Thyroid gland (tissue), 4 donors: ENCODE measurements around the gene CPOX. TPM values are rescaled to one million over a fixed set of nuclear protein-coding genes. Genes with fewer than 3 reads are reported as not detected.

Experiments
- DNase-seq, 2 donors: peaks; one replicate each; pipeline ENCODE4 v3.0.0-alpha.2; 2019
- H3K27ac ChIP-seq, 3 donors: fragments of 200-600 bp; sonication (generic); 1 replicate in 2 of 3; 2 replicates in 1 of 3; pipeline ENCODE4 v1.5.1; 2016 to 2019; ENCODE audit warnings: mild to moderate bottlenecking in 1 of 3, moderate library complexity in 1 of 3
- H3K27me3 ChIP-seq: fragments of 200-600 bp; sonication (generic); one replicate; pipeline ENCODE4 v1.5.1; 2019
- H3K36me3 ChIP-seq, 2 donors: fragments of 200-600 bp; sonication (generic); one replicate each; pipeline ENCODE4 v1.5.1; 2016 to 2019
- H3K4me1 ChIP-seq, 2 donors: fragments of 200-600 bp; sonication (generic); one replicate each; pipeline ENCODE4 v1.5.1; 2017 to 2019
- H3K4me3 ChIP-seq, 3 donors: fragments of 200-600 bp; sonication (generic); replicated peaks in 1 of 3; 1 replicate in 2 of 3; 2 replicates in 1 of 3; pipeline ENCODE4 v1.5.1; 2016; ENCODE audit warnings: mild to moderate bottlenecking in 1 of 3
- H3K9me3 ChIP-seq: fragments of 200-600 bp; sonication (generic); one replicate; pipeline ENCODE4 v1.5.1; 2017
- POLR2A ChIP-seq, 2 donors: fragments of 450-650 bp; IDR thresholded peaks; one replicate each; pipeline ENCODE4 v1.6.1; 2017; ENCODE audit warnings: antibody characterized with exemption in 2 of 2, mild to moderate bottlenecking in 2 of 2, moderate library complexity in 1 of 2
- WGBS, 2 donors: methylation state at CpG; one replicate each; pipeline ENCODE4 v1.1.5; 2017; 5-methylcytosine and 5-hydroxymethylcytosine counted together
- intact Hi-C: fragments of 100-400 bp; cut with DNase I; formaldehyde crosslinking; loops from one replicate; pipeline ENCODE4 v1.15.1; 2023
- total RNA-seq, 4 donors: library from RNA; depleted of rRNA; stranded (reverse); fragments of >200 nt; gene quantifications; one replicate each; pipeline ENCODE4 v1.2.3, GENCODE V29; 2016
- TF ChIP-seq, protein P1 (sequence below), 6 experiments: fragments of 200-600 bp in 3 of 6; fragments of 450-650 bp in 3 of 6; sonication (generic) in 3 of 6; IDR thresholded peaks; one replicate each; pipeline ENCODE4 v1.5.1; 2016 to 2019; ENCODE audit warnings: antibody characterized with exemption in 6 of 6, mild to moderate bottlenecking in 2 of 6, inconsistent platforms in 1 of 6, moderate library complexity in 1 of 6

CPOX gene
- total RNA-seq, 4 donors from 2014 or later: 14.8 to 27.9 (median 26.3) TPM

GRCh38 chr3:98600412-98601095 lies 7.1 kb upstream of the CPOX start:
- intact Hi-C loops: loop anchor here (5.0 kb wide), 2 partner anchors 212 to 397 kb away; no protein-coding TSS in a partner anchor
- no peaks in the 10 kb centered on the region for H3K36me3 ChIP-seq
- 88 to 92% methylated on average over 4 of the region's 4 CpGs for WGBS, 2 donors
- H3K9me3 ChIP-seq: no peaks in the 10 kb centered on the region
- TF ChIP-seq, protein P1, sequence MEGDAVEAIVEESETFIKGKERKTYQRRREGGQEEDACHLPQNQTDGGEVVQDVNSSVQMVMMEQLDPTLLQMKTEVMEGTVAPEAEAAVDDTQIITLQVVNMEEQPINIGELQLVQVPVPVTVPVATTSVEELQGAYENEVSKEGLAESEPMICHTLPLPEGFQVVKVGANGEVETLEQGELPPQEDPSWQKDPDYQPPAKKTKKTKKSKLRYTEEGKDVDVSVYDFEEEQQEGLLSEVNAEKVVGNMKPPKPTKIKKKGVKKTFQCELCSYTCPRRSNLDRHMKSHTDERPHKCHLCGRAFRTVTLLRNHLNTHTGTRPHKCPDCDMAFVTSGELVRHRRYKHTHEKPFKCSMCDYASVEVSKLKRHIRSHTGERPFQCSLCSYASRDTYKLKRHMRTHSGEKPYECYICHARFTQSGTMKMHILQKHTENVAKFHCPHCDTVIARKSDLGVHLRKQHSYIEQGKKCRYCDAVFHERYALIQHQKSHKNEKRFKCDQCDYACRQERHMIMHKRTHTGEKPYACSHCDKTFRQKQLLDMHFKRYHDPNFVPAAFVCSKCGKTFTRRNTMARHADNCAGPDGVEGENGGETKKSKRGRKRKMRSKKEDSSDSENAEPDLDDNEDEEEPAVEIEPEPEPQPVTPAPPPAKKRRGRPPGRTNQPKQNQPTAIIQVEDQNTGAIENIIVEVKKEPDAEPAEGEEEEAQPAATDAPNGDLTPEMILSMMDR (IDR thresholded peaks at IDR 0.05): no peak
- TF ChIP-seq POLR2A (IDR thresholded peaks at IDR 0.05): no peak
- no peak overlapping the region for H3K27ac ChIP-seq
- no peak overlapping the region for H3K4me3 ChIP-seq
- no peaks in the 10 kb centered on the region for H3K27me3 ChIP-seq
- no peak for DNase-seq
- peaks cover 0 to 8% of the 10 kb centered on the region in 2 donors for H3K4me1 ChIP-seq

- 63 to 67% methylated on average over 5 of the region's 5 CpGs for WGBS, 2 donors
- H3K27me3 ChIP-seq: no peaks in the 10 kb centered on the region
- no peak for TF ChIP-seq POLR2A (IDR thresholded peaks at IDR 0.05)
- TF ChIP-seq, protein P1 (IDR thresholded peaks at IDR 0.05): no peak
- no peak for DNase-seq
- intact Hi-C loops: loop anchor here (5.0 kb wide), 2 partner anchors 212 to 397 kb away; no protein-coding TSS in a partner anchor
- H3K4me1 ChIP-seq: peaks cover 0 to 8% of the 10 kb centered on the region in 2 donors
- H3K4me3 ChIP-seq: no peak overlapping the region
- no peaks in the 10 kb centered on the region for H3K36me3 ChIP-seq
- H3K27ac ChIP-seq: no peak overlapping the region
- no peaks in the 10 kb centered on the region for H3K9me3 ChIP-seq
These were observed 6.4 kb upstream of the CPOX start for GRCh38 chr3:98599647-98600411.

- 57 to 64% methylated on average over 2 of the region's 2 CpGs for WGBS, 2 donors
- intact Hi-C loops: no loop called here
- no peak overlapping the region for H3K27ac ChIP-seq
These were observed 5.1 kb upstream of the CPOX start for GRCh38 chr3:98598492-98598891.

GRCh38 chr3:98596541-98597500 lies 3.4 kb upstream of the CPOX start:
- intact Hi-C loops: no loop called here
- peaks cover 7 to 18% of the 10 kb centered on the region in 2 donors for H3K4me1 ChIP-seq
- H3K4me3 ChIP-seq: no peak overlapping the region
- no peak overlapping the region for H3K27ac ChIP-seq
- WGBS, 2 donors: 39 to 44% methylated on average over 1 of the region's 1 CpG
- no peaks in the 10 kb centered on the region for H3K9me3 ChIP-seq
- no peaks in the 10 kb centered on the region for H3K27me3 ChIP-seq
- TF ChIP-seq, protein P1 (IDR thresholded peaks at IDR 0.05): peak; percentile 22 to 72 (median 52)
- TF ChIP-seq POLR2A (IDR thresholded peaks at IDR 0.05): no peak
- no peak for DNase-seq
- H3K36me3 ChIP-seq: no peaks in the 10 kb centered on the region

More at GRCh38 chr3:98598492-98598891, 5.1 kb upstream of the CPOX start:
- H3K4me1 ChIP-seq: peaks cover 0 to 8% of the 10 kb centered on the region in 2 donors
- no peak for TF ChIP-seq POLR2A (IDR thresholded peaks at IDR 0.05)
- TF ChIP-seq, protein P1 (IDR thresholded peaks at IDR 0.05): no peak
- no peak for DNase-seq
- no peaks in the 10 kb centered on the region for H3K9me3 ChIP-seq
- no peaks in the 10 kb centered on the region for H3K36me3 ChIP-seq
- H3K27me3 ChIP-seq: no peaks in the 10 kb centered on the region
- no peak overlapping the region for H3K4me3 ChIP-seq
